GM12878 (cell line): ENCODE data around the gene MTF2. TPM values are rescaled to one million over a fixed set of nuclear protein-coding genes. Genes with fewer than 3 reads are reported as not detected.

Experiments used
- ATF7 ChIP-seq: fragments of 450-650 bp; IDR thresholded peaks from 2 replicates; pipeline ENCODE4 v1.6.1; 2016; ENCODE audit warnings: low read depth, mild to moderate bottlenecking
- BMI1 ChIP-seq: fragments of 450-650 bp; IDR thresholded peaks from 2 replicates; pipeline ENCODE4 v1.6.1; 2016; ENCODE audit warnings: mild to moderate bottlenecking, moderate library complexity, borderline replicate concordance
- CHD4 ChIP-seq: fragments of 200-600 bp; sonication (generic); IDR thresholded peaks from 2 replicates; pipeline ENCODE4 v1.6.1; 2016; ENCODE audit warnings: mild to moderate bottlenecking
- ELK1 ChIP-seq: IDR thresholded peaks from 2 replicates; pipeline ENCODE4 v1.6.1; 2012; ENCODE audit warnings: low read depth, low read length, improper control_type of control experiment
- ETV6 ChIP-seq, 2 experiments: fragments of 450-650 bp in 1 of 2; IDR thresholded peaks in 1 of 2; conservative IDR thresholded peaks in 1 of 2; 2 replicates each; pipeline ENCODE4 v1.6.1; 2014; ENCODE audit warnings: antibody characterized with exemption in 1 of 2, borderline replicate concordance in 1 of 2, low read depth in 1 of 2, mild to moderate bottlenecking in 1 of 2, moderate library complexity in 1 of 2
- EZH2 ChIP-seq: IDR thresholded peaks from 2 replicates; pipeline ENCODE4 v1.6.1; 2012; ENCODE audit warnings: low read depth, mild to moderate bottlenecking, control low read depth, inconsistent platforms, low read length, borderline replicate concordance; ENCODE audit not compliant: control insufficient read depth
- IKZF1 ChIP-seq: fragments of 450-650 bp; conservative IDR thresholded peaks from 2 replicates; pipeline ENCODE4 v1.6.1; 2017; ENCODE audit warnings: antibody characterized with exemption, mild to moderate bottlenecking
- MTA3 ChIP-seq: IDR thresholded peaks from 2 replicates; pipeline ENCODE4 v1.6.1; 2012; ENCODE audit warnings: low read length, inconsistent platforms, borderline replicate concordance
- MXI1 ChIP-seq: fragments of 150-350 bp; IDR thresholded peaks from 2 replicates; pipeline ENCODE4 v1.6.1; 2011; ENCODE audit warnings: low read depth, mild to moderate bottlenecking, inconsistent platforms, low read length, improper control_type of control experiment
- MYC ChIP-seq: IDR thresholded peaks from 2 replicates; pipeline ENCODE4 v1.6.1; 2011; ENCODE audit warnings: mild to moderate bottlenecking, low read length, moderate library complexity, inconsistent platforms; ENCODE audit not compliant: insufficient read depth, insufficient replicate concordance, insufficient read length, severe bottlenecking
- NBN ChIP-seq: fragments of 450-650 bp; IDR thresholded peaks from 2 replicates; pipeline ENCODE4 v1.6.1; 2016
- NKRF ChIP-seq: fragments of 450-650 bp; conservative IDR thresholded peaks from 2 replicates; pipeline ENCODE4 v1.6.1; 2017; ENCODE audit warnings: mild to moderate bottlenecking, moderate library complexity
- RUNX3 ChIP-seq: IDR thresholded peaks from 2 replicates; pipeline ENCODE4 v1.6.1; 2012; ENCODE audit warnings: low read length, inconsistent platforms
- SP1 ChIP-seq: IDR thresholded peaks from one replicate; pipeline ENCODE4 v1.6.1; 2011; ENCODE audit warnings: low read depth, low read length
- SRF ChIP-seq, 2 experiments: IDR thresholded peaks; 2 replicates each; pipeline ENCODE4 v1.6.1; 2011; ENCODE audit warnings: low read depth in 2 of 2, low read length in 2 of 2, mild to moderate bottlenecking in 1 of 2, moderate library complexity in 1 of 2
- YBX1 ChIP-seq: fragments of 450-650 bp; IDR thresholded peaks from 2 replicates; pipeline ENCODE4 v1.6.1; 2016; ENCODE audit warnings: antibody characterized with exemption
- ZBTB11 ChIP-seq: fragments of 450-650 bp; formaldehyde crosslinking; IDR thresholded peaks from 2 replicates; pipeline ENCODE4 v1.5.0; 2022; ENCODE audit warnings: mild to moderate bottlenecking, missing genetic modification characterization
- ZZZ3 ChIP-seq: IDR thresholded peaks from 2 replicates; pipeline ENCODE4 v1.6.1; 2011; ENCODE audit warnings: low read depth; ENCODE audit not compliant: control insufficient read depth, insufficient read length
- polyA plus RNA-seq, 11 experiments: library from polyadenylated mRNA; depleted of rRNA in 4 of 11; unstranded in 6 of 11; stranded (reverse) in 5 of 11; fragments of >200 nt; fragmentation: Nextera tagmentation in 4 of 11; fragmentation: Illumina TruSeq in 1 of 11; extraction: Ambion mirVana in 4 of 11; extraction: Trizol in 1 of 11; gene quantifications; 1 replicate in 1 of 11; 2 replicates in 10 of 11; pipeline versions ENCODE4 v1.2.1 to v1.2.3, GENCODE V29; 2011 to 2016; ENCODE audit warnings: inconsistent platforms in 2 of 11, missing spikeins in 2 of 11, low read depth in 1 of 11
- total RNA-seq, 4 experiments: library from RNA; depleted of rRNA in 3 of 4; stranded (reverse); fragments of >200 nt in 3 of 4; fragmentation: Illumina TruSeq in 1 of 4; extraction: Trizol in 1 of 4; gene quantifications; 2 replicates each; pipeline versions ENCODE4 v1.2.1 to v1.2.3, GENCODE V29; 2013 to 2021

The MTF2 gene
- total and polyA plus RNA-seq, 10 of the 15 experiments (the other 5 are each of a cell fraction or from before 2014, with no cell fraction given) = 22.6 to 74.9 (median 42.8) TPM

GRCh38 chr1:93033785-93034184 is 45.3 kb upstream of the MTF2 start (continued):
- no peak for TF ChIP-seq EZH2
- TF ChIP-seq RUNX3 = no peak
- TF ChIP-seq SP1 = no peak
- peak in 1 of 2 experiments; percentile 18; a peak in 1 of 4 replicates for TF ChIP-seq ETV6 (conservative IDR thresholded peaks at IDR 0.05 in 1 of 2, IDR thresholded peaks at IDR 0.05 in 1 of 2; ENCODE audit: borderline replicate concordance in 1 of 2, low read depth in 1 of 2)
- TF ChIP-seq SRF (IDR thresholded peaks at IDR 0.05; ENCODE audit: low read depth in 2 of 2, low read length in 2 of 2) = peak in 1 of 2 experiments; percentile 74; a peak in 1 of 4 replicates
- TF ChIP-seq MXI1 = no peak; the same call in 1 of the 2 replicates
- TF ChIP-seq MTA3 = no peak
- no peak for TF ChIP-seq CHD4
- TF ChIP-seq ZBTB11 (CRISPR knock-in tag) = no peak
- TF ChIP-seq ELK1 = no peak
- no peak for TF ChIP-seq YBX1
- no peak for TF ChIP-seq BMI1
- no peak for TF ChIP-seq ZZZ3
- TF ChIP-seq NBN = no peak
- TF ChIP-seq ATF7 = no peak
- TF ChIP-seq IKZF1 = peak; percentile 47; the same call in 1 of the 2 replicates
- no peak for TF ChIP-seq NKRF
- TF ChIP-seq MYC = no peak
